SH-SY5Y (cell line): ENCODE results near the gene RPS2.

Experiments used
- GATA2 ChIP-seq: IDR thresholded peaks from 2 replicates; pipeline ENCODE4 v1.6.1; 2011; ENCODE audit warnings: mild to moderate bottlenecking, low read depth, low read length
- GATA3 ChIP-seq: IDR thresholded peaks from 2 replicates; pipeline ENCODE4 v1.6.1; 2011; ENCODE audit warnings: low read depth, mild to moderate bottlenecking, low read length, moderate library complexity

The RPS2 gene

GRCh38 chr16:1917665-1918350, 46.8 kb downstream of the RPS2 start:
- TF ChIP-seq GATA2 (no peak), GATA3 (no peak)

GRCh38 chr16:1917056-1917664, 47.5 kb downstream of the RPS2 start:
- TF ChIP-seq GATA2 (no peak), GATA3 (no peak)

GRCh38 chr16:1916640-1916990, 48.0 kb downstream of the RPS2 start:
- TF ChIP-seq GATA3 = no peak
- no peak for TF ChIP-seq GATA2

GRCh38 chr16:1915732-1916639, 48.6 kb downstream of the RPS2 start:
- TF ChIP-seq GATA2 = no peak
- no peak for TF ChIP-seq GATA3

GRCh38 chr16:1914988-1915387, 49.6 kb downstream of the RPS2 start:
- no peak for TF ChIP-seq GATA2
- no peak for TF ChIP-seq GATA3

GRCh38 chr16:1914084-1914608, 50.5 kb downstream of the RPS2 start:
- TF ChIP-seq GATA2 (no peak), GATA3 (no peak)

- TF ChIP-seq GATA2 (no peak), GATA3 (no peak)
Measured at GRCh38 chr16:1913327-1914083, 51.1 kb downstream of the RPS2 start.

- TF ChIP-seq GATA3 = no peak
- no peak for TF ChIP-seq GATA2
Measured at GRCh38 chr16:1912215-1912543, 52.4 kb downstream of the RPS2 start.
